GF-D8 (cell line): ENCODE results near the gene KRTAP10-4.
"Not testable (repeated sequence)": the region's sequence is repeated elsewhere in the genome, so short reads cannot be mapped to it uniquely, and the experiment has no call there.

Source experiments
- DNase-seq: peaks from one replicate; lab custom pipeline; 2025; lab: John Stamatoyannopoulos, UW

Gene KRTAP10-4

GRCh38 chr21:44579056-44579832, 5.7 kb downstream of the KRTAP10-4 start:
- DNase-seq: no peak

- no peak for DNase-seq
Measured at GRCh38 chr21:44579833-44580144, 6.3 kb downstream of the KRTAP10-4 start.

GRCh38 chr21:44580231-44580821, 6.8 kb downstream of the KRTAP10-4 start, which contains the start of gene KRTAP10-5:
Gene KRTAP10-5, minus strand, starts transcription at chr21:44580604. Its CDS starts 26 bp downstream, at chr21:44580578.
- DNase-seq: not testable (repeated sequence)

- DNase-seq: no peak
Measured at GRCh38 chr21:44581158-44581557, 7.6 kb downstream of the KRTAP10-4 start.

GRCh38 chr21:44582055-44582454, 8.5 kb downstream of the KRTAP10-4 start:
- no peak for DNase-seq

- no peak for DNase-seq
Measured at GRCh38 chr21:44583089-44583799, 9.7 kb downstream of the KRTAP10-4 start.

- DNase-seq: no peak
Measured at GRCh38 chr21:44583800-44584147, 10.2 kb downstream of the KRTAP10-4 start.

GRCh38 chr21:44585892-44586291, 12.4 kb downstream of the KRTAP10-4 start:
- DNase-seq: no peak

GRCh38 chr21:44589094-44589493, 15.6 kb downstream of the KRTAP10-4 start:
- DNase-seq: no peak

- no peak for DNase-seq
Measured at GRCh38 chr21:44589586-44590305, 16.2 kb downstream of the KRTAP10-4 start.

GRCh38 chr21:44590311-44590721, 16.8 kb downstream of the KRTAP10-4 start:
- no peak for DNase-seq

- DNase-seq: not testable (repeated sequence)
Measured at GRCh38 chr21:44590897-44591800, 17.6 kb downstream of the KRTAP10-4 start.

GRCh38 chr21:44591801-44592130, 18.2 kb downstream of the KRTAP10-4 start:
- DNase-seq: not testable (repeated sequence)

- DNase-seq: no peak
Measured at GRCh38 chr21:44592446-44593311, 19.1 kb downstream of the KRTAP10-4 start, which contains the start of gene KRTAP10-6. Gene KRTAP10-6, minus strand, starts transcription at chr21:44592505. Its CDS starts 21 bp downstream, at chr21:44592484.

- no peak for DNase-seq
Measured at GRCh38 chr21:44593598-44594405, 20.3 kb downstream of the KRTAP10-4 start.

GRCh38 chr21:44594406-44594916, 20.9 kb downstream of the KRTAP10-4 start:
- no peak for DNase-seq

GRCh38 chr21:44595524-44595923, 22.0 kb downstream of the KRTAP10-4 start:
- no peak for DNase-seq

- DNase-seq: no peak
Measured at GRCh38 chr21:44596068-44596725, 22.7 kb downstream of the KRTAP10-4 start.

GRCh38 chr21:44598061-44598460, 24.5 kb downstream of the KRTAP10-4 start:
- DNase-seq: no peak
